ENCODE results near the gene RASEF. TPM values are rescaled to one million over a fixed set of nuclear protein-coding genes. Genes with fewer than 3 reads are reported as not detected.

RASEF gene
- total RNA-seq, 2 donors from 2014 or later = 6.6 TPM; not detected in 1

DNA sequence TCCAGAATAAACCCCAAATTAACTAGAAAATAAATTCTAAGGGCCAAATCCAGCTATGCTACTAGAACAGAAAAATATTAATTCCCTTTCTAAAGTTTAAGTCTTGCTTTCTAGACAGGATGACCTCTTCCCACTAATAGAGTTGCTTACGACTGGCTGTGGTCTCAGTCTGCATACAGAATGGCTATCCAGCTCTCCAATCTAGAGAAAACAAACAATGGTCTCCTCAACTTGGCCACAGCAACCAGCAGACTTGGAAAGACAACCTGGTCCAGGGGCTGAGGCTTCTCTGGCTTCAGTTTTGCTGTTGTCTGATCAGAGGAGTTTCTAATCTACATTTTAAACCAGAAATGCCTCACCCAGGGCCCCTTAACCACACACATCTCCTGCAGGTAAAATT is 28.9 kb downstream of the RASEF start:
- no peaks in the 10 kb centered on the region for H3K27me3 ChIP-seq (replicated peaks; ENCODE audit: insufficient read depth)
- H3K27ac ChIP-seq = no peak overlapping the region
- no peaks in the 10 kb centered on the region for H3K36me3 ChIP-seq
- no peak for ATAC-seq (ENCODE audit: insufficient number of reproducible peaks, low FRiP score, low read depth)
- TF ChIP-seq, protein P1, sequence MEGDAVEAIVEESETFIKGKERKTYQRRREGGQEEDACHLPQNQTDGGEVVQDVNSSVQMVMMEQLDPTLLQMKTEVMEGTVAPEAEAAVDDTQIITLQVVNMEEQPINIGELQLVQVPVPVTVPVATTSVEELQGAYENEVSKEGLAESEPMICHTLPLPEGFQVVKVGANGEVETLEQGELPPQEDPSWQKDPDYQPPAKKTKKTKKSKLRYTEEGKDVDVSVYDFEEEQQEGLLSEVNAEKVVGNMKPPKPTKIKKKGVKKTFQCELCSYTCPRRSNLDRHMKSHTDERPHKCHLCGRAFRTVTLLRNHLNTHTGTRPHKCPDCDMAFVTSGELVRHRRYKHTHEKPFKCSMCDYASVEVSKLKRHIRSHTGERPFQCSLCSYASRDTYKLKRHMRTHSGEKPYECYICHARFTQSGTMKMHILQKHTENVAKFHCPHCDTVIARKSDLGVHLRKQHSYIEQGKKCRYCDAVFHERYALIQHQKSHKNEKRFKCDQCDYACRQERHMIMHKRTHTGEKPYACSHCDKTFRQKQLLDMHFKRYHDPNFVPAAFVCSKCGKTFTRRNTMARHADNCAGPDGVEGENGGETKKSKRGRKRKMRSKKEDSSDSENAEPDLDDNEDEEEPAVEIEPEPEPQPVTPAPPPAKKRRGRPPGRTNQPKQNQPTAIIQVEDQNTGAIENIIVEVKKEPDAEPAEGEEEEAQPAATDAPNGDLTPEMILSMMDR (IDR thresholded peaks at IDR 0.05) = no peak
- no peaks in the 10 kb centered on the region for H3K4me1 ChIP-seq (ENCODE audit: control insufficient read depth in 1 of 2, low read depth in 2 of 2)
- no peaks in the 10 kb centered on the region for H3K9me3 ChIP-seq
- H3K4me3 ChIP-seq = no peak overlapping the region
- DNase-seq (ENCODE audit: low spot score) = no peak

DNA sequence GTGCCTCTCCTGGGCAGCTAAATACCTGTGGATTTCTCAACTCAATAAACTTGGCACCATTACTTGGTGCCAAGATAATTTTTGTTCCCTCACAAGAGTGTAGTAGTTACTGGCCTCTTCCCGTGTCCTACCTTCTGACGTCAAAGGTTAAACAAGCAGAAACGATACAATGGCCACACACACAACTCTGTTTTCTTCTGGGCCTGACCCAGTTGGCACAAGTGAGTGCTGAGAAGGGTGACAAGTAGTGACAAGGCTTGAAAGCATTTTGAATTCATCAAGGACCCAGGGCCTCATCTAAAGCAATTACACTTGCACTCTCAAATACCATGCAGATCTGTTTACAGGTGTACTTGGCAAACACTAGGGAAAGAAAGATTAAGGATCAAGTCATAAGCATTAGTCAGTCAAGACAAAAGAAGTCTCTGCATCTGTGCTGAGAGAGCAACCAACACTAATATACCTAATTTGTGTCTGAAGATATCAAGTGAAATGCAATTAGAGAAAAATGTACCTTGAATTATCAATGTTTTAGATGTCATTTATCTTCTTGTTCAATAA is 30.8 kb downstream of the RASEF start:
- H3K36me3 ChIP-seq = no peaks in the 10 kb centered on the region
- TF ChIP-seq, protein P1 (IDR thresholded peaks at IDR 0.05) = no peak
- no peak overlapping the region for H3K4me3 ChIP-seq
- no peaks in the 10 kb centered on the region for H3K9me3 ChIP-seq
- DNase-seq (ENCODE audit: low spot score) (no peak), ATAC-seq (ENCODE audit: insufficient number of reproducible peaks, low FRiP score, low read depth) (no peak)
- no peaks in the 10 kb centered on the region for H3K27me3 ChIP-seq (replicated peaks; ENCODE audit: insufficient read depth)
- no peaks in the 10 kb centered on the region for H3K4me1 ChIP-seq (ENCODE audit: control insufficient read depth in 1 of 2, low read depth in 2 of 2)
- H3K27ac ChIP-seq = no peak overlapping the region

DNA sequence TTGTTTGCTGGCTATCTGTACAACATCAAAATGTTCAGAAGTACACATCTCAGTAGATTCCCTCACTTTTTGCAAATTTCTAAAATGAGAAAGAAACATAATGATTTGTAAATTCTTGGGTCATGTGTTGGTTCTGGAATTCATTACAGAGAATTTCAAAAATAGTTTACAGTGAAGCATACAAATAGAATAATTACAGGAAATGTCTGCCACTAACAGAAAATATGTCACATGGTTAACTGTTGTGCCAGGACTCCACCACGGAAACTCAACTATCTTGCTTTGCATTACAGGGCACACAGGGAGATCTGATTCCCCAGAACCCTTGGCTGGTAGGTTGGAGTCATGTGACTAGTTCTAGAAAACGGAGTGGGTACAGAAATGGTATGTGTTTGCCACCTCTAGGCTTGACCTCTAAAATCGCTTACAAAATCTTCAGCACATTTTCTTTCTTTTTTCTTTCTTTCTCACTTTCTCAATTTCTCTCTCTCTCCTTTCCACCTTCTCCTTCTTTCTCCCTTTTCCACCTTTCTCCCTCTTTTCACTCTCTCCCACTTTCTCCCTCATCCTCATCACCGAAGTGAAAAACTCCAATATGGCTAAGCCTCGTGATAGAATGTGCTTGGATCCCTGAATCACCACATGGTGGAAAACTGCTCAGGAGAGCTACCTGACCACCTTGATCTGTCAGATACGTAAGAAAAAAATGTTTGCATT is 32.4 kb downstream of the RASEF start:
- ATAC-seq (ENCODE audit: insufficient number of reproducible peaks, low FRiP score, low read depth) (no peak), DNase-seq (ENCODE audit: low spot score) (no peak)
- H3K4me1 ChIP-seq (ENCODE audit: control insufficient read depth in 1 of 2, low read depth in 2 of 2) = no peaks in the 10 kb centered on the region
- H3K36me3 ChIP-seq = no peaks in the 10 kb centered on the region
- H3K27ac ChIP-seq = no peak overlapping the region
- TF ChIP-seq, protein P1 (IDR thresholded peaks at IDR 0.05) = no peak
- H3K27me3 ChIP-seq (replicated peaks; ENCODE audit: insufficient read depth) = no peaks in the 10 kb centered on the region
- no peaks in the 10 kb centered on the region for H3K9me3 ChIP-seq
- H3K4me3 ChIP-seq = no peak overlapping the region

DNA sequence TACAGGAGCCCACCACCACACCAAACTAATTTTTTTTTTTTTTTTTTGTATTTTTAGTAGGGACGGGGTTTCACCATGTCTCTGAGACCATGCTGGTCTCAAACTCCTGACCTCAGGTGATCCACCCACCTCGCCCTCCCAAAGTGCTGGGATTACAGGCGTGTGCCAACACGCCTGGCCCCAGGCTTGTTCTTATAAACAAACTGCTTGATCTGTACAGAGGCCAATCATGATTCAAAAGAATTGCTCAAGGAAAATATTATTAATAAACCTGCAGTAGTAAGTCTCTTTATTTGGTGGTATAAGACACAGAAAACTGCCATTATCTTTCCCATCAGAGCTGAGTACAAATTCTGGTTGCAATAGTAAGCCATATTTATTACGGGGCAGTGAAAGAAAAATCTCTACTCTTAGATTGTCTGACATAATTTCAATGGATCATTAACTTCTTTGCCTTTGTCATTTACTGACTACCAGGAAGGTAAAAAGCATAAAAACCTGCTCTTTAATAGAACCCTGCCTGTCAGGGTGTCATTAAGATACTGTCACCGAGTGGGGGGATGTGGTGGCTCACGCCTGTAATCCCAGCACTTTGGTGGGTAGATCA is 33.3 kb downstream of the RASEF start:
- no peaks in the 10 kb centered on the region for H3K4me1 ChIP-seq (ENCODE audit: control insufficient read depth in 1 of 2, low read depth in 2 of 2)
- no peaks in the 10 kb centered on the region for H3K27me3 ChIP-seq (replicated peaks; ENCODE audit: insufficient read depth)
- ATAC-seq (ENCODE audit: insufficient number of reproducible peaks, low FRiP score, low read depth) = no peak
- no peak overlapping the region for H3K27ac ChIP-seq
- no peak for DNase-seq (ENCODE audit: low spot score)
- no peaks in the 10 kb centered on the region for H3K36me3 ChIP-seq
- H3K9me3 ChIP-seq = no peaks in the 10 kb centered on the region
- TF ChIP-seq, protein P1 (IDR thresholded peaks at IDR 0.05) = no peak
- H3K4me3 ChIP-seq = no peak overlapping the region

DNA sequence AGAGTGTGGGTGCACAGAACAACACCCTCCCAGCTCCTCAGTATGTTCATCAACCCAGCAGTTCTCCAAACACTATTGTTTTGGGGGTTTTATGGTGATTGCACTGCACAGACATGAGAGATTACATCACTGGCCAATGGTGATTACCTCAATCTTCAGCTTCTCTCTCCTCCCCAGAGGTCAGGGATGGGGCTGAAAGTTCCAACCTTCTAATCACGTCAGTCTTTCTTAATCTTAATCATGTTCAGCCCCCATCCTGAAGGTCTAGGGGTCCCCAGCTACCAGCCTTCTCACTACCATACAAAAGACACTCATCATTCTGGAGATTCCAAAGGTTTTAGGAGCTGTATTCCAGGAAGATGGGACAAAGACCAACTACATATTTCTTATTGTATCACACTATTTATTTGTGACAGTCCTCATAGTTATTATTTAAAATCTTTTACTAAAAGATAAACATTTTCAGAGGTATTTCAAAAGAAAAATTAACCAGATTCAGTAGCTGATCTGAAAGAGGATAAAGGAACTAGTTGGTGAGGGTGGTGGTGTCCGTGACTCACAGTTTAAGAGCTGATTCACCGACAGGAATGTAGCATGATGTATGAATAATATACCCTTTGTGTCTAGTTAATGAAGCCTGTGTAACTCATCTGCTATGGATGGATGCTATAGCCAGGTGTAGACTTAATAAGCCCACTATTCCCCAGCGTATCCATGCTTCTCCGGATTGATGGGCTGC is 35.6 kb downstream of the RASEF start:
- DNase-seq (ENCODE audit: low spot score) (no peak), ATAC-seq (ENCODE audit: insufficient number of reproducible peaks, low FRiP score, low read depth) (no peak)
- no peaks in the 10 kb centered on the region for H3K9me3 ChIP-seq
- H3K36me3 ChIP-seq = no peaks in the 10 kb centered on the region
- H3K27ac ChIP-seq = no peak overlapping the region
- TF ChIP-seq, protein P1 (IDR thresholded peaks at IDR 0.05) = no peak
- no peaks in the 10 kb centered on the region for H3K4me1 ChIP-seq (ENCODE audit: control insufficient read depth in 1 of 2, low read depth in 2 of 2)
- H3K27me3 ChIP-seq (replicated peaks; ENCODE audit: insufficient read depth) = no peaks in the 10 kb centered on the region
- H3K4me3 ChIP-seq = no peak overlapping the region
